ENCODE results near the gene FNDC3B. TPM values are rescaled to one million over a fixed set of nuclear protein-coding genes. Genes with fewer than 3 reads are reported as not detected.
A peak's percentile ranks its signal among the peaks of the same experiment; 100 is the strongest.

Gene FNDC3B
- total and polyA plus RNA-seq, 9 of the 15 experiments (the other 6 are each of a cell fraction or from before 2014, with no cell fraction given): 7.0 to 35.8 (median 16.2) TPM

GRCh38 chr3:172096881-172097420 is 57.6 kb downstream of the FNDC3B start (continued):
- TF ChIP-seq, protein P1, sequence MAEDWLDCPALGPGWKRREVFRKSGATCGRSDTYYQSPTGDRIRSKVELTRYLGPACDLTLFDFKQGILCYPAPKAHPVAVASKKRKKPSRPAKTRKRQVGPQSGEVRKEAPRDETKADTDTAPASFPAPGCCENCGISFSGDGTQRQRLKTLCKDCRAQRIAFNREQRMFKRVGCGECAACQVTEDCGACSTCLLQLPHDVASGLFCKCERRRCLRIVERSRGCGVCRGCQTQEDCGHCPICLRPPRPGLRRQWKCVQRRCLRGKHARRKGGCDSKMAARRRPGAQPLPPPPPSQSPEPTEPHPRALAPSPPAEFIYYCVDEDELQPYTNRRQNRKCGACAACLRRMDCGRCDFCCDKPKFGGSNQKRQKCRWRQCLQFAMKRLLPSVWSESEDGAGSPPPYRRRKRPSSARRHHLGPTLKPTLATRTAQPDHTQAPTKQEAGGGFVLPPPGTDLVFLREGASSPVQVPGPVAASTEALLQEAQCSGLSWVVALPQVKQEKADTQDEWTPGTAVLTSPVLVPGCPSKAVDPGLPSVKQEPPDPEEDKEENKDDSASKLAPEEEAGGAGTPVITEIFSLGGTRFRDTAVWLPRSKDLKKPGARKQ (CRISPR knock-in tag; IDR thresholded peaks at IDR 0.05): no peak
- no peak for TF ChIP-seq DNMT1 (IDR thresholded peaks at IDR 0.05)
- no peak; the same call in 1 of the 2 replicates for TF ChIP-seq BACH1 (tag; IDR thresholded peaks at IDR 0.05)
- TF ChIP-seq HMBOX1 (IDR thresholded peaks at IDR 0.05): peak; percentile 100
- TF ChIP-seq RBM22 (IDR thresholded peaks at IDR 0.05; ENCODE audit: low read depth, low read length, poor library complexity, severe bottlenecking): no peak
- peak in 1 of 2 experiments; percentile 74; a peak in 2 of 4 replicates for TF ChIP-seq FOXK2 (conservative IDR thresholded peaks at IDR 0.05 in 1 of 2, IDR thresholded peaks at IDR 0.05 in 1 of 2; ENCODE audit: low read depth in 2 of 2)
- TF ChIP-seq TBL1XR1 (IDR thresholded peaks at IDR 0.05; ENCODE audit: low read length in 2 of 2): peak in 1 of 2 experiments; percentile 72; a peak in 2 of 4 replicates
- peak; percentile 30; the same call in 1 of the 2 replicates for TF ChIP-seq BHLHE40 (IDR thresholded peaks at IDR 0.05; ENCODE audit: low read length)
- TF ChIP-seq SRSF9 (IDR thresholded peaks at IDR 0.05; ENCODE audit: borderline replicate concordance, low read depth, low read length): no peak
- no peak for TF ChIP-seq RB1 (IDR thresholded peaks at IDR 0.05; ENCODE audit: low read depth)
- peak; percentile 71 for TF ChIP-seq CEBPB (tag; IDR thresholded peaks at IDR 0.05)
- TF ChIP-seq GABPB2 (CRISPR knock-in tag; conservative IDR thresholded peaks at IDR 0.05): no peak
- no peak for TF ChIP-seq POLR3G (IDR thresholded peaks at IDR 0.05; ENCODE audit: extremely low read depth, insufficient read length, insufficient replicate concordance)
- TF ChIP-seq NONO (IDR thresholded peaks at IDR 0.05; ENCODE audit: low read depth in 2 of 2, low read length in 1 of 2): 0 out of 4 replicates have a peak, but pooled peaks of 1 of the 2 experiments have one; percentile 23
- no peak for TF ChIP-seq ZNF224 (CRISPR knock-in tag; IDR thresholded peaks at IDR 0.05)
- TF ChIP-seq MAZ (CRISPR knock-in tag; conservative IDR thresholded peaks at IDR 0.05 in 1 of 2, IDR thresholded peaks at IDR 0.05 in 1 of 2): no peak
- peak in 1 of 2 experiments; percentile 47; a peak in 1 of 4 replicates for TF ChIP-seq KDM1A (IDR thresholded peaks at IDR 0.05)
- peak; percentile 66; the same call in 1 of the 2 replicates for TF ChIP-seq MAFG (tag; conservative IDR thresholded peaks at IDR 0.05)
- TF ChIP-seq POLR2G (IDR thresholded peaks at IDR 0.05; ENCODE audit: low read depth, low read length): no peak
- peak; percentile 75 for TF ChIP-seq NFE2 (IDR thresholded peaks at IDR 0.05; ENCODE audit: low read depth)
- no peak for TF ChIP-seq STAG1 (CRISPR knock-in tag; IDR thresholded peaks at IDR 0.05; ENCODE audit: borderline replicate concordance)
- peak; percentile 24; the same call in 1 of the 2 replicates for TF ChIP-seq ATF3 (IDR thresholded peaks at IDR 0.05)
- TF ChIP-seq ATF3 (CRISPR knock-in tag; conservative IDR thresholded peaks at IDR 0.05): no peak
- TF ChIP-seq SOX6 (IDR thresholded peaks at IDR 0.05): peak; percentile 75
- no peak for TF ChIP-seq ZNF717 (CRISPR knock-in tag; IDR thresholded peaks at IDR 0.05)
- no peak; the same call in 1 of the 2 replicates for TF ChIP-seq NBN (IDR thresholded peaks at IDR 0.05; ENCODE audit: low read depth)
